ENCODE measurements around the gene NCKAP5. TPM values are rescaled to one million over a fixed set of nuclear protein-coding genes. Genes with fewer than 3 reads are reported as not detected.

NCKAP5 gene
- total RNA-seq, 2 donors from 2014 or later, result 2.0 to 7.1 TPM

- 80% methylated on average over 3 of the region's 3 CpGs for WGBS
- no peaks in the 10 kb centered on the region for H3K36me3 ChIP-seq
Observed at GRCh38 chr2:132659331-132659730, 908.9 kb downstream of the NCKAP5 start.

GRCh38 chr2:132656266-132656975 is 911.8 kb downstream of the NCKAP5 start:
- intact Hi-C loops (cut with DNase I), result no loop called here
- Histone ChIP-seq H3K27me3 (replicated peaks; ENCODE audit: insufficient read depth) (no peaks in the 10 kb centered on the region), H3K9me3 (no peaks in the 10 kb centered on the region), H3K4me1 (replicated peaks) (no peaks in the 10 kb centered on the region), H3K27ac (no peak overlapping the region), H3K36me3 (no peaks in the 10 kb centered on the region), H3K4me3 (no peak overlapping the region)
- DNase-seq (ENCODE audit: low spot score), result no peak
- TF ChIP-seq POLR2AphosphoS5 (IDR thresholded peaks at IDR 0.05), result no peak
- TF ChIP-seq, protein P1, sequence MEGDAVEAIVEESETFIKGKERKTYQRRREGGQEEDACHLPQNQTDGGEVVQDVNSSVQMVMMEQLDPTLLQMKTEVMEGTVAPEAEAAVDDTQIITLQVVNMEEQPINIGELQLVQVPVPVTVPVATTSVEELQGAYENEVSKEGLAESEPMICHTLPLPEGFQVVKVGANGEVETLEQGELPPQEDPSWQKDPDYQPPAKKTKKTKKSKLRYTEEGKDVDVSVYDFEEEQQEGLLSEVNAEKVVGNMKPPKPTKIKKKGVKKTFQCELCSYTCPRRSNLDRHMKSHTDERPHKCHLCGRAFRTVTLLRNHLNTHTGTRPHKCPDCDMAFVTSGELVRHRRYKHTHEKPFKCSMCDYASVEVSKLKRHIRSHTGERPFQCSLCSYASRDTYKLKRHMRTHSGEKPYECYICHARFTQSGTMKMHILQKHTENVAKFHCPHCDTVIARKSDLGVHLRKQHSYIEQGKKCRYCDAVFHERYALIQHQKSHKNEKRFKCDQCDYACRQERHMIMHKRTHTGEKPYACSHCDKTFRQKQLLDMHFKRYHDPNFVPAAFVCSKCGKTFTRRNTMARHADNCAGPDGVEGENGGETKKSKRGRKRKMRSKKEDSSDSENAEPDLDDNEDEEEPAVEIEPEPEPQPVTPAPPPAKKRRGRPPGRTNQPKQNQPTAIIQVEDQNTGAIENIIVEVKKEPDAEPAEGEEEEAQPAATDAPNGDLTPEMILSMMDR (IDR thresholded peaks at IDR 0.05), result no peak
- TF ChIP-seq POLR2A (IDR thresholded peaks at IDR 0.05), result no peak
- 57% methylated on average over 7 of the region's 7 CpGs for WGBS

More at GRCh38 chr2:132659331-132659730, 908.9 kb downstream of the NCKAP5 start:
- H3K4me1 ChIP-seq (replicated peaks), result no peaks in the 10 kb centered on the region
- no peak for DNase-seq (ENCODE audit: low spot score)
- H3K27me3 ChIP-seq (replicated peaks; ENCODE audit: insufficient read depth), result no peaks in the 10 kb centered on the region
- no peak overlapping the region for H3K27ac ChIP-seq
- TF ChIP-seq POLR2A (IDR thresholded peaks at IDR 0.05) (no peak), POLR2AphosphoS5 (IDR thresholded peaks at IDR 0.05) (no peak)
- TF ChIP-seq, protein P1 (IDR thresholded peaks at IDR 0.05), result no peak
- no peak overlapping the region for H3K4me3 ChIP-seq
- intact Hi-C loops (cut with DNase I), result no loop called here
- no peaks in the 10 kb centered on the region for H3K9me3 ChIP-seq

GRCh38 chr2:132654968-132655367 is 913.3 kb downstream of the NCKAP5 start:
- H3K36me3 ChIP-seq, result no peaks in the 10 kb centered on the region
- WGBS, result 91% methylated on average over 7 of the region's 7 CpGs
- H3K4me1 ChIP-seq (replicated peaks), result no peaks in the 10 kb centered on the region
- H3K4me3 ChIP-seq, result no peak overlapping the region
- intact Hi-C loops (cut with DNase I), result no loop called here
- no peaks in the 10 kb centered on the region for H3K27me3 ChIP-seq (replicated peaks; ENCODE audit: insufficient read depth)
- TF ChIP-seq POLR2AphosphoS5 (IDR thresholded peaks at IDR 0.05) (no peak), POLR2A (IDR thresholded peaks at IDR 0.05) (no peak)
- TF ChIP-seq, protein P1 (IDR thresholded peaks at IDR 0.05), result no peak
- no peak for DNase-seq (ENCODE audit: low spot score)
- no peaks in the 10 kb centered on the region for H3K9me3 ChIP-seq
- H3K27ac ChIP-seq, result no peak overlapping the region

DNA sequence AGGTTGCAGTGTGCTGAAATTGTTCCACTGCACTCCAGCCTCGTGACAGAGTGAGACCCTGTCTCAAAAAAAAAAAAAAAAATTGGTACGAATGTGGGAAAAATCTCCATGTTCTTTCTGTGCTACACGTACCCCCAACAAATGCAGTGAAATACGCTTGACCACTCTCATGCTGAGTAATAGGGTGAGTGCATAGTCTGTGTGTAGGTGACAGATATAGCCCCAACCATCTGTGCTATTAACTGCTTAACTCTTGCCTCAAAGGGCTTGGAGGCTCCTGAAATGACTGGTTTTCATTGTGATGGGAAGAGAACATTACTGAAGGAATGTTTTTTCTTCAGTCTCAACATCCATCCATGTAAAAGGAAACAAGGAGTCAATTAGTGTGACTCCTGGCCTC is 913.9 kb downstream of the NCKAP5 start:
- H3K9me3 ChIP-seq, result no peaks in the 10 kb centered on the region
- TF ChIP-seq POLR2A (IDR thresholded peaks at IDR 0.05), result no peak
- TF ChIP-seq POLR2AphosphoS5 (IDR thresholded peaks at IDR 0.05), result no peak
- DNase-seq (ENCODE audit: low spot score), result no peak
- H3K4me1 ChIP-seq (replicated peaks), result no peaks in the 10 kb centered on the region
- H3K4me3 ChIP-seq, result no peak overlapping the region
- no peaks in the 10 kb centered on the region for H3K36me3 ChIP-seq
- intact Hi-C loops (cut with DNase I), result no loop called here
- H3K27ac ChIP-seq, result no peak overlapping the region
- H3K27me3 ChIP-seq (replicated peaks; ENCODE audit: insufficient read depth), result no peaks in the 10 kb centered on the region
- WGBS, result 90% methylated on average over 4 of the region's 4 CpGs

DNA sequence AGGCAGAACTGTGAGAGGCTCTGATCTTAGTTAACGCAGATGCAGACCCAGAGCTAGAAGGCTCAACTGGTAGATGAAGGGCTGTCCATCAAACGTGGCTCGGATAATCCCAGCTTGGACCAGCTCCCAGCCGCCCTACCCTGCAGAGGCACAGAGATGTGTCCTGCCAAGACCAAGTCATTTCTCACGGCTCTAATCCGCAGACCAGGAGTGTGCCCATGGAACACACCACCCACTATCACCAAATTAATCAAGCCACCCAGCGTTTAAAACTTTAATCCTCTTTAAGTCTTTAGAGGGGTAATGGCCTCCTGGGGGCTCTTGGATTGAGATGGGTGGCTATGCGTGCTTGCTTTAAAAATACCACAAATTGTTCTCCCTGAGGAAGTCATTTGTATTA is 915.8 kb downstream of the NCKAP5 start:
- H3K4me1 ChIP-seq (replicated peaks), result no peaks in the 10 kb centered on the region
- intact Hi-C loops (cut with DNase I), result no loop called here
- 75% methylated on average over 8 of the region's 8 CpGs for WGBS
- no peak overlapping the region for H3K4me3 ChIP-seq
- DNase-seq (ENCODE audit: low spot score), result no peak
- H3K27ac ChIP-seq, result no peak overlapping the region
- TF ChIP-seq, protein P1 (IDR thresholded peaks at IDR 0.05), result no peak
- TF ChIP-seq POLR2A (IDR thresholded peaks at IDR 0.05) (no peak), POLR2AphosphoS5 (IDR thresholded peaks at IDR 0.05) (no peak)
- no peaks in the 10 kb centered on the region for H3K36me3 ChIP-seq
- H3K9me3 ChIP-seq, result no peaks in the 10 kb centered on the region
- H3K27me3 ChIP-seq (replicated peaks; ENCODE audit: insufficient read depth), result no peaks in the 10 kb centered on the region

Measured in prostate gland (tissue), 2 donors.